HG03039 (cell line): Measurements from ENCODE around the gene QKI.
"Not testable (repeated sequence)": the region's sequence is repeated elsewhere in the genome, so short reads cannot be mapped to it uniquely, and the experiment has no call there.

ENCODE experiments used
- ATAC-seq: cut with Tn5 transposase; IDR thresholded peaks from one replicate; pipeline ENCODE4 v1.9.1; 2021; ENCODE audit warnings: mild to moderate bottlenecking, moderate library complexity; ENCODE audit not compliant: unreplicated experiment

The QKI gene

GRCh38 chr6:163571730-163572129 lies 157.2 kb downstream of the QKI start:
- ATAC-seq: no peak

- no peak for ATAC-seq
Observed at GRCh38 chr6:163572612-163573011, 158.1 kb downstream of the QKI start.

- ATAC-seq: no peak
Observed at GRCh38 chr6:163573503-163574179, 159.1 kb downstream of the QKI start.

- no peak for ATAC-seq
Observed at GRCh38 chr6:163576114-163576513, 161.6 kb downstream of the QKI start.

GRCh38 chr6:163577404-163577803 lies 162.9 kb downstream of the QKI start:
- ATAC-seq: no peak

GRCh38 chr6:163579111-163579879 lies 164.8 kb downstream of the QKI start:
- no peak for ATAC-seq

GRCh38 chr6:163579880-163580295 lies 165.4 kb downstream of the QKI start:
- ATAC-seq: no peak

GRCh38 chr6:163580311-163581030 lies 166.0 kb downstream of the QKI start:
- no peak for ATAC-seq

GRCh38 chr6:163583558-163583957 lies 169.0 kb downstream of the QKI start:
- ATAC-seq: no peak

GRCh38 chr6:163585932-163586437 lies 171.5 kb downstream of the QKI start:
- ATAC-seq: no peak

- ATAC-seq: no peak
Observed at GRCh38 chr6:163586888-163587287, 172.4 kb downstream of the QKI start.

GRCh38 chr6:163588220-163588919 lies 173.9 kb downstream of the QKI start:
- ATAC-seq: no peak

- no peak for ATAC-seq
Observed at GRCh38 chr6:163589387-163589786, 174.9 kb downstream of the QKI start.

- not testable (repeated sequence) for ATAC-seq
Observed at GRCh38 chr6:163590132-163590531, 175.6 kb downstream of the QKI start.

GRCh38 chr6:163592872-163593271 lies 178.4 kb downstream of the QKI start:
- no peak for ATAC-seq

- no peak for ATAC-seq
Observed at GRCh38 chr6:163596174-163596573, 181.7 kb downstream of the QKI start.

GRCh38 chr6:163599136-163599535 lies 184.6 kb downstream of the QKI start:
- ATAC-seq: no peak

- ATAC-seq: no peak
Observed at GRCh38 chr6:163599684-163600083, 185.2 kb downstream of the QKI start.

- no peak for ATAC-seq
Observed at GRCh38 chr6:163600331-163600730, 185.8 kb downstream of the QKI start.

- no peak for ATAC-seq
Observed at GRCh38 chr6:163600781-163601180, 186.3 kb downstream of the QKI start.

- ATAC-seq: no peak
Observed at GRCh38 chr6:163602851-163603250, 188.3 kb downstream of the QKI start.
